HL-60 (cell line): ENCODE data around the gene FARS2.

Experiments
- POLR2AphosphoS5 ChIP-seq: IDR thresholded peaks from 2 replicates; pipeline ENCODE4 v1.6.1; 2012; ENCODE audit warnings: low read depth
- SPI1 ChIP-seq: IDR thresholded peaks from 2 replicates; pipeline ENCODE4 v1.6.1; 2012; ENCODE audit warnings: low read depth, mild to moderate bottlenecking, borderline replicate concordance
- TF ChIP-seq, protein P1 (sequence below): IDR thresholded peaks from one replicate; pipeline ENCODE4 v1.5.1; 2011; ENCODE audit warnings: low read length, control low read depth, inconsistent platforms; ENCODE audit not compliant: insufficient read depth

DNA sequence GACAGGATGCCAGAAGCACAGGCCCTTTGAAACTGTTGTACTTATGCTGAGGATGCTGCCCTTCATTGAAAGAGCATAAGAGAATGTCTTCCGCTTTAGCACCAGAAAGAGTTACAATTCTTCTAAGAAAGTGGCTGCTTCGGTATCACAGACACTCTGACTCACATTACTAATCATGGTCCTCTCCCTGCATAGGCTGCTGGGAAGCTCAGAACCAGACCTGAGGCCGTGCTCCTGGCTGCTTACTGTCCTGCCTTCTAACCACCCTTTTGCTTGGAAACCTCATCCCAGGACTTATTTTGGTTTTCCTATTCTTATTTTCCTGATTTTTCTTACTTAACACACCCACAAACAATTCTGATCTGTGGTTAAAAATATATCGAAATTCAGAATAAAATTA lies 23.5 kb upstream of the FARS2 start:
- TF ChIP-seq, protein P1, sequence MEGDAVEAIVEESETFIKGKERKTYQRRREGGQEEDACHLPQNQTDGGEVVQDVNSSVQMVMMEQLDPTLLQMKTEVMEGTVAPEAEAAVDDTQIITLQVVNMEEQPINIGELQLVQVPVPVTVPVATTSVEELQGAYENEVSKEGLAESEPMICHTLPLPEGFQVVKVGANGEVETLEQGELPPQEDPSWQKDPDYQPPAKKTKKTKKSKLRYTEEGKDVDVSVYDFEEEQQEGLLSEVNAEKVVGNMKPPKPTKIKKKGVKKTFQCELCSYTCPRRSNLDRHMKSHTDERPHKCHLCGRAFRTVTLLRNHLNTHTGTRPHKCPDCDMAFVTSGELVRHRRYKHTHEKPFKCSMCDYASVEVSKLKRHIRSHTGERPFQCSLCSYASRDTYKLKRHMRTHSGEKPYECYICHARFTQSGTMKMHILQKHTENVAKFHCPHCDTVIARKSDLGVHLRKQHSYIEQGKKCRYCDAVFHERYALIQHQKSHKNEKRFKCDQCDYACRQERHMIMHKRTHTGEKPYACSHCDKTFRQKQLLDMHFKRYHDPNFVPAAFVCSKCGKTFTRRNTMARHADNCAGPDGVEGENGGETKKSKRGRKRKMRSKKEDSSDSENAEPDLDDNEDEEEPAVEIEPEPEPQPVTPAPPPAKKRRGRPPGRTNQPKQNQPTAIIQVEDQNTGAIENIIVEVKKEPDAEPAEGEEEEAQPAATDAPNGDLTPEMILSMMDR = no peak
- TF ChIP-seq SPI1 = no peak
- no peak for TF ChIP-seq POLR2AphosphoS5
